Loucy (cell line): Measurements from ENCODE around the gene CBLL1.

Source experiments
- H2AFZ ChIP-seq: fragments of 200-600 bp; sonication (generic); 2 replicates; pipeline ENCODE4 v1.6.0; 2016; ENCODE audit warnings: antibody characterized with exemption, mild to moderate bottlenecking, low read length, moderate library complexity
- H3F3A ChIP-seq: fragments of 200-600 bp; 2 replicates; pipeline ENCODE4 v1.6.0; 2016; ENCODE audit warnings: antibody characterized with exemption, low read depth, mild to moderate bottlenecking
- H3K27me3 ChIP-seq: fragments of 200-600 bp; sonication (generic); 2 replicates; pipeline ENCODE4 v1.6.1; 2014; ENCODE audit warnings: low read length, mild to moderate bottlenecking; ENCODE audit not compliant: insufficient read depth, poor library complexity, severe bottlenecking
- H3K36me3 ChIP-seq: fragments of 200-600 bp; sonication (generic); 2 replicates; pipeline ENCODE4 v1.6.1; 2016; ENCODE audit warnings: low read length; ENCODE audit not compliant: insufficient read depth
- H3K4me1 ChIP-seq: fragments of 200-600 bp; sonication (generic); 2 replicates; pipeline ENCODE4 v1.5.1; 2014; ENCODE audit warnings: low read length, mild to moderate bottlenecking; ENCODE audit not compliant: insufficient read depth, poor library complexity, severe bottlenecking
- H3K4me2 ChIP-seq: fragments of 200-600 bp; sonication (generic); 2 replicates; pipeline ENCODE4 v1.6.0; 2014; ENCODE audit warnings: antibody characterized with exemption, low read length, low read depth, mild to moderate bottlenecking; ENCODE audit not compliant: poor library complexity, severe bottlenecking
- H3K4me3 ChIP-seq: fragments of 200-600 bp; sonication (generic); 2 replicates; pipeline ENCODE4 v1.5.1; 2014; ENCODE audit warnings: low read length, mild to moderate bottlenecking, mixed read lengths; ENCODE audit not compliant: poor library complexity, severe bottlenecking
- H3K79me2 ChIP-seq: fragments of 200-600 bp; sonication (generic); 2 replicates; pipeline ENCODE4 v1.6.1; 2014; ENCODE audit warnings: low read length; ENCODE audit not compliant: insufficient read depth
- H3K9ac ChIP-seq: fragments of 200-600 bp; sonication (generic); 2 replicates; pipeline ENCODE4 v1.6.0; 2014; ENCODE audit warnings: mild to moderate bottlenecking, low read depth, low read length, moderate library complexity; ENCODE audit not compliant: poor library complexity, severe bottlenecking
- H3K9me2 ChIP-seq: fragments of 200-600 bp; sonication (generic); replicated peaks from 2 replicates; pipeline ENCODE4 v1.6.1; 2016; ENCODE audit warnings: low read depth, low read length, mixed read lengths
- H3K9me3 ChIP-seq: fragments of 200-600 bp; sonication (generic); 2 replicates; pipeline ENCODE4 v1.6.1; 2014; ENCODE audit warnings: mild to moderate bottlenecking, antibody characterized with exemption, low read length, low read depth; ENCODE audit not compliant: insufficient read depth
- H4K20me1 ChIP-seq: fragments of 200-600 bp; sonication (generic); 2 replicates; pipeline ENCODE4 v1.6.0; 2014; ENCODE audit warnings: antibody characterized with exemption, low read length, mild to moderate bottlenecking; ENCODE audit not compliant: insufficient read depth, poor library complexity, severe bottlenecking
- EZH2phosphoT487 ChIP-seq: fragments of 200-600 bp; IDR thresholded peaks from 2 replicates; pipeline ENCODE4 v1.6.1; 2018; ENCODE audit warnings: antibody characterized with exemption, mild to moderate bottlenecking, moderate library complexity, borderline replicate concordance
- TF ChIP-seq, protein P1 (sequence below): fragments of 200-600 bp; sonication (generic); conservative IDR thresholded peaks from 2 replicates; pipeline ENCODE4 v1.5.1; 2014; ENCODE audit warnings: mild to moderate bottlenecking, antibody characterized with exemption, low read length

CBLL1 gene

GRCh38 chr7:107803009-107803610, 59.2 kb downstream of the CBLL1 start, which contains the start of gene SLC26A3:
Gene SLC26A3 (minus strand): TSS chr7:107803223. CDS start chr7:107794509, 8,714 bp downstream.
- no peaks in the 10 kb centered on the region for H4K20me1 ChIP-seq
- TF ChIP-seq, protein P1, sequence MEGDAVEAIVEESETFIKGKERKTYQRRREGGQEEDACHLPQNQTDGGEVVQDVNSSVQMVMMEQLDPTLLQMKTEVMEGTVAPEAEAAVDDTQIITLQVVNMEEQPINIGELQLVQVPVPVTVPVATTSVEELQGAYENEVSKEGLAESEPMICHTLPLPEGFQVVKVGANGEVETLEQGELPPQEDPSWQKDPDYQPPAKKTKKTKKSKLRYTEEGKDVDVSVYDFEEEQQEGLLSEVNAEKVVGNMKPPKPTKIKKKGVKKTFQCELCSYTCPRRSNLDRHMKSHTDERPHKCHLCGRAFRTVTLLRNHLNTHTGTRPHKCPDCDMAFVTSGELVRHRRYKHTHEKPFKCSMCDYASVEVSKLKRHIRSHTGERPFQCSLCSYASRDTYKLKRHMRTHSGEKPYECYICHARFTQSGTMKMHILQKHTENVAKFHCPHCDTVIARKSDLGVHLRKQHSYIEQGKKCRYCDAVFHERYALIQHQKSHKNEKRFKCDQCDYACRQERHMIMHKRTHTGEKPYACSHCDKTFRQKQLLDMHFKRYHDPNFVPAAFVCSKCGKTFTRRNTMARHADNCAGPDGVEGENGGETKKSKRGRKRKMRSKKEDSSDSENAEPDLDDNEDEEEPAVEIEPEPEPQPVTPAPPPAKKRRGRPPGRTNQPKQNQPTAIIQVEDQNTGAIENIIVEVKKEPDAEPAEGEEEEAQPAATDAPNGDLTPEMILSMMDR: no peak
- TF ChIP-seq EZH2phosphoT487: no peak
- no peaks in the 10 kb centered on the region for H3K27me3 ChIP-seq
- H3K9ac ChIP-seq: no peak within 1 kb of the TSS
- H3K79me2 ChIP-seq: no peaks in the 10 kb centered on the region
- no peaks in the 10 kb centered on the region for H3K9me2 ChIP-seq
- H3K36me3 ChIP-seq: no peaks in the 10 kb centered on the region
- no peak within 1 kb of the TSS for H3K4me2 ChIP-seq
- H3K4me1 ChIP-seq: no peaks in the 10 kb centered on the region
- H3K9me3 ChIP-seq: no peaks in the 10 kb centered on the region
- H3F3A ChIP-seq: no peaks in the 10 kb centered on the region
- no peak within 1 kb of the TSS for H2AFZ ChIP-seq
- H3K4me3 ChIP-seq: no peak within 1 kb of the TSS

DNA sequence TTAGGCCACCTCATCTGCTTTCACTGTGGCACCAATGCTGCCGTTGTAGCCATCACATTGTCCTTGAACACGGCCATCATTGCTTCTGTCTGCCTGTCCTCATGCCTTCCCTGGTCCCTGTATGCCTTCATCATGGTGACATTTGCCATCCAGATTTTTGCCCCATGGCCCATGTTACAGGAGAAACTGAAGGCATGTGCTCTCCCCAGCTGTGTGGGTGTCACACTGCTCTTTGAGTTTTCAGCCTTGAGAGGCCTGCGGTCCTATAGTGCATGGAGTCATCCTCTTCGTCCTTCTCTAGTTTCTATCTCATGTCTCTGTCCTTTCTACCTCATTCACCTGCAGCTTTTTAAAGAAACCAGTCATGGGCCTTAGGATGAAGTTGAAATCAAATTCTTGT, 65.2 kb downstream of the CBLL1 start:
- Histone ChIP-seq H3K9me3 (no peaks in the 10 kb centered on the region), H3K4me1 (no peaks in the 10 kb centered on the region), H3F3A (no peaks in the 10 kb centered on the region), H3K79me2 (no peaks in the 10 kb centered on the region), H3K27me3 (no peaks in the 10 kb centered on the region), H3K4me3 (no peak overlapping the region), H3K9me2 (no peaks in the 10 kb centered on the region), H3K9ac (no peak overlapping the region), H3K36me3 (no peaks in the 10 kb centered on the region), H3K4me2 (no peak overlapping the region), H2AFZ (no peak overlapping the region), H4K20me1 (no peaks in the 10 kb centered on the region)
- TF ChIP-seq EZH2phosphoT487: no peak
- TF ChIP-seq, protein P1: no peak

- Histone ChIP-seq H2AFZ (peak overlapping the region; percentile 15; the same call in 1 of the 2 replicates), H3K9ac (no peak overlapping the region), H3K4me3 (no peak overlapping the region), H3K9me2 (no peaks in the 10 kb centered on the region), H3K36me3 (no peaks in the 10 kb centered on the region), H3K4me2 (no peak overlapping the region), H4K20me1 (no peaks in the 10 kb centered on the region), H3K79me2 (no peaks in the 10 kb centered on the region), H3F3A (no peaks in the 10 kb centered on the region), H3K4me1 (no peaks in the 10 kb centered on the region), H3K9me3 (no peaks in the 10 kb centered on the region), H3K27me3 (no peaks in the 10 kb centered on the region)
- TF ChIP-seq, protein P1: no peak
- no peak for TF ChIP-seq EZH2phosphoT487
Measured at GRCh38 chr7:107810626-107811025, 66.7 kb downstream of the CBLL1 start.
